Neural cell (in vitro differentiated cells): ENCODE results near the gene PRMT3. TPM values are rescaled to one million over a fixed set of nuclear protein-coding genes. Genes with fewer than 3 reads are reported as not detected.

Experiments
- H2AFZ ChIP-seq: fragments of 200-600, 300-800 bp; sonication (generic), shearing (Covaris generic); 2 replicates; pipeline ENCODE4 v1.6.0; 2014; ENCODE audit warnings: low read depth, mild to moderate bottlenecking, antibody characterized with exemption, low read length, moderate library complexity
- H3F3A ChIP-seq: fragments of 200-600 bp; shearing (Covaris generic); 2 replicates; pipeline ENCODE4 v1.6.1; 2016; ENCODE audit warnings: mild to moderate bottlenecking, moderate library complexity, mixed read lengths, antibody characterized with exemption, low read length; ENCODE audit not compliant: insufficient read depth, poor library complexity, severe bottlenecking
- H3K27ac ChIP-seq: fragments of 200-600, 300-800 bp; sonication (generic), shearing (Covaris generic); 2 replicates; pipeline ENCODE4 v1.5.1; 2014; ENCODE audit warnings: mild to moderate bottlenecking, low read length, moderate library complexity
- H3K27me3 ChIP-seq: fragments of 300-800, 200-600 bp; sonication (generic), shearing (Covaris generic); 2 replicates; pipeline ENCODE4 v1.6.0; 2014; ENCODE audit warnings: mild to moderate bottlenecking, low read depth, low read length, moderate library complexity; ENCODE audit not compliant: insufficient read depth
- H3K36me3 ChIP-seq: fragments of 300-800, 200-600 bp; sonication (generic), shearing (Covaris generic); 2 replicates; pipeline ENCODE4 v1.5.1; 2014; ENCODE audit warnings: mild to moderate bottlenecking, antibody characterized with exemption, low read length, moderate library complexity; ENCODE audit not compliant: insufficient read depth
- H3K4me2 ChIP-seq: fragments of 300-800, 200-600 bp; sonication (generic), shearing (Covaris generic); 2 replicates; pipeline ENCODE4 v1.6.0; 2014; ENCODE audit warnings: mild to moderate bottlenecking, low read length
- H3K4me3 ChIP-seq: fragments of 300-800, 200-600 bp; sonication (generic), shearing (Covaris generic); 2 replicates; pipeline ENCODE4 v1.5.1; 2014; ENCODE audit warnings: mild to moderate bottlenecking, low read length, moderate library complexity
- H3K79me2 ChIP-seq: fragments of 200-600 bp; shearing (Covaris generic); replicated peaks from 2 replicates; pipeline ENCODE4 v1.6.0; 2014; ENCODE audit warnings: mild to moderate bottlenecking, low read length, moderate library complexity; ENCODE audit not compliant: insufficient read depth
- H3K9ac ChIP-seq: fragments of 300-800, 200-600 bp; sonication (generic), shearing (Covaris generic); 2 replicates; pipeline ENCODE4 v1.6.1; 2016; ENCODE audit warnings: mild to moderate bottlenecking, low read length, mixed read lengths
- H3K9me2 ChIP-seq: fragments of 200-600 bp; shearing (Covaris generic); 2 replicates; pipeline ENCODE4 v1.6.1; 2016; ENCODE audit warnings: mild to moderate bottlenecking, low read length, mixed read lengths; ENCODE audit not compliant: insufficient read depth
- H3K9me3 ChIP-seq: fragments of 200-600, 300-800 bp; sonication (generic), shearing (Covaris generic); 2 replicates; pipeline ENCODE4 v1.6.1; 2016; ENCODE audit warnings: mild to moderate bottlenecking, mixed run types, low read length, moderate library complexity, mixed read lengths
- H4K20me1 ChIP-seq: fragments of 200-600 bp; shearing (Covaris generic); 2 replicates; pipeline ENCODE4 v1.6.1; 2016; ENCODE audit warnings: mild to moderate bottlenecking, mixed run types; ENCODE audit not compliant: insufficient read depth
- CTCF ChIP-seq: fragments of 450-650 bp; IDR thresholded peaks from 2 replicates; pipeline ENCODE4 v1.5.1; 2014; ENCODE audit warnings: antibody characterized with exemption, mild to moderate bottlenecking, moderate library complexity; ENCODE audit not compliant: poor library complexity, severe bottlenecking
- EP300 ChIP-seq: fragments of 450-650 bp; conservative IDR thresholded peaks from 2 replicates; pipeline ENCODE4 v1.6.1; 2014; ENCODE audit warnings: antibody characterized with exemption, mild to moderate bottlenecking, moderate library complexity; ENCODE audit not compliant: poor library complexity, severe bottlenecking
- EZH2 ChIP-seq: fragments of 200-600, 300-800 bp; shearing (Covaris generic), sonication (generic); IDR thresholded peaks from 2 replicates; pipeline ENCODE4 v1.6.1; 2014; ENCODE audit warnings: antibody characterized with exemption, low read length, borderline replicate concordance, mild to moderate bottlenecking; ENCODE audit not compliant: insufficient read depth, poor library complexity, severe bottlenecking
- MXI1 ChIP-seq: fragments of 450-650 bp; conservative IDR thresholded peaks from 2 replicates; pipeline ENCODE4 v1.6.1; 2014; ENCODE audit warnings: antibody characterized with exemption, mild to moderate bottlenecking; ENCODE audit not compliant: poor library complexity, severe bottlenecking
- POLR2AphosphoS5 ChIP-seq: IDR thresholded peaks from 2 replicates; pipeline ENCODE4 v1.6.1; 2012
- RAD21 ChIP-seq: fragments of 450-650 bp; conservative IDR thresholded peaks from 2 replicates; pipeline ENCODE4 v1.6.1; 2014; ENCODE audit warnings: antibody characterized with exemption, mild to moderate bottlenecking, moderate library complexity
- REST ChIP-seq: IDR thresholded peaks from 2 replicates; pipeline ENCODE4 v1.6.1; 2012; ENCODE audit warnings: borderline replicate concordance
- SMC3 ChIP-seq: fragments of 450-650 bp; conservative IDR thresholded peaks from 2 replicates; pipeline ENCODE4 v1.6.1; 2014; ENCODE audit warnings: antibody characterized with exemption, mild to moderate bottlenecking, moderate library complexity; ENCODE audit not compliant: poor library complexity
- TAF1 ChIP-seq: IDR thresholded peaks from 2 replicates; pipeline ENCODE4 v1.6.1; 2012; ENCODE audit warnings: low read depth
- polyA plus RNA-seq: library from polyadenylated mRNA; depleted of rRNA; stranded (reverse); fragments of >200 nt; gene quantifications from 2 replicates; pipeline ENCODE4 v1.2.3, GENCODE V29; 2014

The PRMT3 gene
- polyA plus RNA-seq, 1 donor from 2014 or later, result 16.5 TPM

- H3F3A ChIP-seq, result no peaks in the 10 kb centered on the region
- H4K20me1 ChIP-seq, result no peaks in the 10 kb centered on the region
- no peaks in the 10 kb centered on the region for H3K36me3 ChIP-seq
- no peaks in the 10 kb centered on the region for H3K9me2 ChIP-seq
- no peak overlapping the region for H2AFZ ChIP-seq
- H3K27ac ChIP-seq, result no peak overlapping the region
- no peaks in the 10 kb centered on the region for H3K79me2 ChIP-seq
- H3K9me3 ChIP-seq, result no peaks in the 10 kb centered on the region
- TF ChIP-seq EP300 (no peak), CTCF (no peak), REST (no peak), MXI1 (no peak)
- H3K27me3 ChIP-seq, result no peaks in the 10 kb centered on the region
- no peak overlapping the region for H3K4me3 ChIP-seq
- no peak overlapping the region for H3K9ac ChIP-seq
- no peak overlapping the region for H3K4me2 ChIP-seq
These were observed 19.8 kb downstream of the PRMT3 start for GRCh38 chr11:20407344-20407743.

DNA sequence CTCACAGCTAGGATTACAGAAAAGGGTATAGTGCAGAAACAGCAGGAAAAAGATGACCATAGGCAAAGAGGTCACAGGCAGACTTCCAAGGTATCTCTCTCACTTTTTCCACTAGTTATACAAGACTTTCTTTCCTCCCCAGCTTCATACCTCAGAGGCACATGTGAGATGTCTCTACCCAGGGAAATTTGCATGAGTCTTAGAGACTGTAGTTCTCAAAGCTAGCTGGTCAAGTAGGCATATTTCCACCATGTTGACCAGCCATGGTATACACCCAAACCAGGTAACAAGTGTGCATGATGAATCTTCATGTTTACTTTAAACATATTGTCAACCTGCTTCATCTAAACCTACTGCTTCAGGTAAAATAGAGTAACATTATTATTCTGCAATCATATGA lies 27.9 kb downstream of the PRMT3 start:
- TF ChIP-seq TAF1, result no peak
- TF ChIP-seq CTCF, result no peak
- no peak for TF ChIP-seq SMC3
- no peak for TF ChIP-seq REST
- TF ChIP-seq MXI1, result no peak
- TF ChIP-seq EZH2, result no peak
- no peak for TF ChIP-seq POLR2AphosphoS5
- no peak for TF ChIP-seq RAD21
- TF ChIP-seq EP300, result no peak
- Histone ChIP-seq H3K9me2 (no peaks in the 10 kb centered on the region), H3K27ac (no peak overlapping the region), H3K36me3 (no peaks in the 10 kb centered on the region), H3K27me3 (no peaks in the 10 kb centered on the region), H3F3A (no peaks in the 10 kb centered on the region), H2AFZ (no peak overlapping the region), H4K20me1 (no peaks in the 10 kb centered on the region), H3K9ac (no peak overlapping the region), H3K9me3 (no peaks in the 10 kb centered on the region), H3K79me2 (no peaks in the 10 kb centered on the region), H3K4me3 (no peak overlapping the region), H3K4me2 (no peak overlapping the region)
